HK-2 (cell line): ENCODE data around the gene GDPD5.
A peak's percentile ranks its signal among the peaks of the same experiment; 100 is the strongest.

Source experiments
- DNase-seq: peaks from one replicate; pipeline ENCODE4 v3.0.0-alpha.2; 2018; ENCODE audit not compliant: unreplicated experiment

GDPD5 gene

GRCh38 chr11:75525433-75526191 is at the start of gene GDPD5:
TSS of gene GDPD5 (minus strand) at chr11:75525941. CDS start at chr11:75477735, 48,206 bp downstream.
- peak; percentile 77 for DNase-seq

- DNase-seq, result no peak
These were observed 49.2 kb upstream of the GDPD5 start for GRCh38 chr11:75574698-75575602.

GRCh38 chr11:75572744-75573143 is 47.0 kb upstream of the GDPD5 start:
- DNase-seq, result no peak

GRCh38 chr11:75571625-75572024 is 45.9 kb upstream of the GDPD5 start:
- no peak for DNase-seq

GRCh38 chr11:75570559-75571139 is 44.9 kb upstream of the GDPD5 start:
- DNase-seq, result no peak

GRCh38 chr11:75568616-75569219 is 43.0 kb upstream of the GDPD5 start:
- no peak for DNase-seq

- DNase-seq, result no peak
These were observed 42.2 kb upstream of the GDPD5 start for GRCh38 chr11:75567971-75568370.

GRCh38 chr11:75566763-75567279 is 41.1 kb upstream of the GDPD5 start:
- DNase-seq, result no peak

- no peak for DNase-seq
These were observed 40.4 kb upstream of the GDPD5 start for GRCh38 chr11:75565916-75566762.

- DNase-seq, result peak; percentile 65
These were observed 39.6 kb upstream of the GDPD5 start for GRCh38 chr11:75565221-75565814.

- DNase-seq, result peak; percentile 66
These were observed 38.3 kb upstream of the GDPD5 start for GRCh38 chr11:75563978-75564552.

GRCh38 chr11:75563501-75563977 is 37.8 kb upstream of the GDPD5 start:
- no peak for DNase-seq

GRCh38 chr11:75562836-75563484 is 37.2 kb upstream of the GDPD5 start:
- peak; percentile 60 for DNase-seq

GRCh38 chr11:75562048-75562835 is 36.5 kb upstream of the GDPD5 start, which contains the start of gene SERPINH1:
TSS of gene SERPINH1 (plus strand) at chr11:75562253. CDS start at chr11:75566350, 4,097 bp downstream.
- DNase-seq, result peak; percentile 80

- no peak for DNase-seq
These were observed 35.8 kb upstream of the GDPD5 start for GRCh38 chr11:75561426-75562047.

GRCh38 chr11:75560644-75561043 is 34.9 kb upstream of the GDPD5 start:
- DNase-seq, result no peak

GRCh38 chr11:75558939-75559843 is 33.5 kb upstream of the GDPD5 start:
- DNase-seq, result no peak
